DOHH2 (cell line): ENCODE results near the gene LCN2.

Experiments
- H3F3A ChIP-seq: fragments of 200-600 bp; sonication (generic), shearing (Covaris generic); 2 replicates; pipeline ENCODE4 v1.6.0; 2016; ENCODE audit warnings: antibody characterized with exemption, mild to moderate bottlenecking; ENCODE audit not compliant: control insufficient read depth, insufficient read depth
- H3K27ac ChIP-seq: fragments of 200-600 bp; sonication (generic); 2 replicates; pipeline ENCODE4 v1.5.1; 2014; ENCODE audit warnings: low read depth, mild to moderate bottlenecking, low read length, moderate library complexity
- H3K27me3 ChIP-seq: fragments of 200-600 bp; sonication (generic); 2 replicates; pipeline ENCODE4 v1.6.1; 2014; ENCODE audit warnings: mild to moderate bottlenecking, low read length, mixed read lengths; ENCODE audit not compliant: control insufficient read depth
- H3K36me3 ChIP-seq: fragments of 200-600 bp; sonication (generic); 2 replicates; pipeline ENCODE4 v1.6.1; 2014; ENCODE audit warnings: mild to moderate bottlenecking, low read length, moderate library complexity, mixed read lengths; ENCODE audit not compliant: control insufficient read depth
- H3K4me1 ChIP-seq: fragments of 200-600 bp; sonication (generic); 2 replicates; pipeline ENCODE4 v1.6.1; 2014; ENCODE audit warnings: mild to moderate bottlenecking, low read length, mixed read lengths; ENCODE audit not compliant: control insufficient read depth
- H3K4me2 ChIP-seq: fragments of 200-600 bp; sonication (generic); 2 replicates; pipeline ENCODE4 v1.6.0; 2014; ENCODE audit warnings: mild to moderate bottlenecking, low read length, moderate library complexity
- H3K4me3 ChIP-seq: fragments of 200-600 bp; sonication (generic); 2 replicates; pipeline ENCODE4 v1.5.1; 2014; ENCODE audit warnings: mild to moderate bottlenecking, low read length, mixed read lengths
- H3K79me2 ChIP-seq: fragments of 200-600 bp; sonication (generic); 2 replicates; pipeline ENCODE4 v1.6.1; 2014; ENCODE audit warnings: mild to moderate bottlenecking, low read length, mixed read lengths; ENCODE audit not compliant: control insufficient read depth
- H3K9me2 ChIP-seq: fragments of 200-600 bp; sonication (generic); replicated peaks from 2 replicates; pipeline ENCODE4 v1.6.1; 2014; ENCODE audit warnings: mild to moderate bottlenecking, low read length, mixed read lengths; ENCODE audit not compliant: control insufficient read depth
- H3K9me3 ChIP-seq: fragments of 200-600 bp; sonication (generic); 2 replicates; pipeline ENCODE4 v1.6.1; 2014; ENCODE audit warnings: antibody characterized with exemption, low read length, mixed read lengths; ENCODE audit not compliant: control insufficient read depth, insufficient read depth
- H4K20me1 ChIP-seq: fragments of 200-600 bp; sonication (generic); 2 replicates; pipeline ENCODE4 v1.6.0; 2014; ENCODE audit warnings: low read depth, mild to moderate bottlenecking, antibody characterized with exemption, low read length, moderate library complexity; ENCODE audit not compliant: control insufficient read depth, insufficient read depth
- CTCF ChIP-seq: fragments of 200-600 bp; sonication (generic); IDR thresholded peaks from one replicate; pipeline ENCODE4 v1.5.1; 2014; ENCODE audit warnings: antibody characterized with exemption, mild to moderate bottlenecking, low read depth, low read length; ENCODE audit not compliant: poor library complexity, severe bottlenecking
- EZH2phosphoT487 ChIP-seq: fragments of 200-600 bp; sonication (generic); IDR thresholded peaks from 2 replicates; pipeline ENCODE4 v1.6.1; 2017; ENCODE audit warnings: borderline replicate concordance, mild to moderate bottlenecking, antibody characterized with exemption, low read length, moderate library complexity, mixed read lengths

The LCN2 gene

DNA sequence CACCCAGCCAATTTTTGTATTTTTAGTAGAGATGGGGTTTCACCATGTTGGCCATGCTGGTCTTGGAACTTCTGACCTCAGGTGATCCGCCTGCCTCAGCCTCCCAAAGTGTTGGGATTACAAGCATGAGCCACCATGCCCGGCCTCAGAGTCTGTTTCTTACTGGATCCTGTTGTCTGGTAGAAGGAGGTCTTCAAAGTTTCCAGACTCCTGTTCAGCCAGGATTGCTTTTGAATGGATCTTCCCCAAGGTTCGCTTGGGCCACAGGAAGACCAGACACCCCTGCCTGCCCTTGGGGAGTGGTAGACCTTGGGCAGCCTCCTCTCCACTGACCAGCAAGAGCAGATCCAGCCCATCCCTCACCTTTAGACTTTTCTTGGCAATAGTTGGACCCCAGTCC is 7.6 kb upstream of the LCN2 start:
- Histone ChIP-seq H3F3A (no peaks in the 10 kb centered on the region), H3K9me2 (no peaks in the 10 kb centered on the region)

GRCh38 chr9:128142061-128142460 is 7.2 kb upstream of the LCN2 start:
- Histone ChIP-seq H3K9me3 (no peaks in the 10 kb centered on the region), H3K4me2 (no peak overlapping the region), H3K79me2 (no peaks in the 10 kb centered on the region), H3F3A (no peaks in the 10 kb centered on the region), H3K27ac (no peak overlapping the region), H3K4me1 (no peaks in the 10 kb centered on the region), H4K20me1 (no peaks in the 10 kb centered on the region), H3K27me3 (0 out of 2 replicates have a peak, but pooled peaks cover 2% of the 10 kb centered on the region), H3K9me2 (no peaks in the 10 kb centered on the region), H3K36me3 (no peaks in the 10 kb centered on the region), H3K4me3 (no peak overlapping the region)
- TF ChIP-seq EZH2phosphoT487 (no peak), CTCF (no peak)

More for the DNA sequence above, 7.6 kb upstream of the LCN2 start:
- TF ChIP-seq EZH2phosphoT487 (no peak), CTCF (no peak)
- no peak overlapping the region for H3K27ac ChIP-seq
- H3K9me3 ChIP-seq, result no peaks in the 10 kb centered on the region
- H3K79me2 ChIP-seq, result no peaks in the 10 kb centered on the region
- H3K36me3 ChIP-seq, result no peaks in the 10 kb centered on the region
- no peak overlapping the region for H3K4me3 ChIP-seq
- H3K27me3 ChIP-seq, result peaks cover 6% of the 10 kb centered on the region
- no peak overlapping the region for H3K4me2 ChIP-seq
- no peaks in the 10 kb centered on the region for H3K4me1 ChIP-seq
- H4K20me1 ChIP-seq, result no peaks in the 10 kb centered on the region

DNA sequence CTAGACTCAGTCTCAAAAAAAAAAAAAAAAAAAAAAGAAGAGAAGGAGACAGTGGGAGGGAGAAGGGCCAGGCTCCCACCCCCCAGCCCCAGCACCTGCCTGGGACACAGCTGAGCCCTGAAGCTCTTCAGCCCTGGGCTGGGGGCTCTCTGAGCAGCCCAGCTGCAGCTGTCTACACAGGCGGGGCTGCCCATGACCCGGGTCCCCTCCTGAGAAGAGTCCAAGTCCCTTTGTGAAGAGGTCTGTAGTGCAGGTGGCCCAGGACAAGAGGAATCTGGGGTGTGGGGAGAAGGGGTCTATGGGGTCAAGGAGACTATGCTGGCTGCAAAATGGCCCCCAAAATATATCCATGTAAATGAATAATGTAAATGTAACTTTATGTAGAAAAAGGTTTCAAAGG is 6.7 kb upstream of the LCN2 start:
- Histone ChIP-seq H3K4me1 (no peaks in the 10 kb centered on the region), H3K9me2 (no peaks in the 10 kb centered on the region), H3K4me2 (no peak overlapping the region)

More for the DNA sequence above, 6.7 kb upstream of the LCN2 start:
- no peaks in the 10 kb centered on the region for H3F3A ChIP-seq
- H3K9me3 ChIP-seq, result no peaks in the 10 kb centered on the region
- TF ChIP-seq CTCF, result no peak
- TF ChIP-seq EZH2phosphoT487, result no peak
- H3K27ac ChIP-seq, result no peak overlapping the region
- no peaks in the 10 kb centered on the region for H3K36me3 ChIP-seq
- H3K27me3 ChIP-seq, result 0 out of 2 replicates have a peak, but pooled peaks cover 2% of the 10 kb centered on the region
- H4K20me1 ChIP-seq, result no peaks in the 10 kb centered on the region
- no peaks in the 10 kb centered on the region for H3K79me2 ChIP-seq
- no peak overlapping the region for H3K4me3 ChIP-seq
